Astrocyte of the spinal cord (primary cell): ENCODE data around the gene HTR1D.

Source experiments
- DNase-seq: peaks from one replicate; pipeline ENCODE4 v3.0.0; 2011; ENCODE audit warnings: low read depth, low spot score
- H3K4me3 ChIP-seq: 2 replicates; pipeline ENCODE4 v1.5.1; 2011; ENCODE audit warnings: low read depth, mild to moderate bottlenecking, low read length, moderate library complexity
- CTCF ChIP-seq: IDR thresholded peaks from 2 replicates; pipeline ENCODE4 v1.5.1; 2012; ENCODE audit warnings: low read depth, mild to moderate bottlenecking, low read length, inconsistent platforms
- in situ Hi-C: cut with HindIII; loops from 2 replicates; pipeline ENCODE4 v1.10.0; 2017; ENCODE audit warnings: low sequenced_read_pairs

HTR1D gene

GRCh38 chr1:23216771-23217420 lies 406 bp downstream of the HTR1D start:
- no peak for DNase-seq
- H3K4me3 ChIP-seq: peak overlapping the region; percentile 31
- TF ChIP-seq CTCF: peak; percentile 63
- in situ Hi-C loops: no loop called here

- no peak overlapping the region for H3K4me3 ChIP-seq
- in situ Hi-C loops: no loop called here
- no peak for TF ChIP-seq CTCF
- DNase-seq: no peak
Observed at GRCh38 chr1:23215751-23216449, 1.4 kb downstream of the HTR1D start.

- no peak for DNase-seq
- in situ Hi-C loops: no loop called here
- no peak for TF ChIP-seq CTCF
- no peak overlapping the region for H3K4me3 ChIP-seq
Observed at GRCh38 chr1:23215291-23215690, 2.0 kb downstream of the HTR1D start.

GRCh38 chr1:23214640-23215039 lies 2.7 kb downstream of the HTR1D start:
- in situ Hi-C loops: no loop called here
- no peak for TF ChIP-seq CTCF
- DNase-seq: no peak
- no peak overlapping the region for H3K4me3 ChIP-seq

- no peak for TF ChIP-seq CTCF
- in situ Hi-C loops: no loop called here
- no peak overlapping the region for H3K4me3 ChIP-seq
- DNase-seq: no peak
Observed at GRCh38 chr1:23211955-23212354, 5.3 kb downstream of the HTR1D start.

GRCh38 chr1:23210963-23211362 lies 6.3 kb downstream of the HTR1D start:
- in situ Hi-C loops: no loop called here
- no peak for DNase-seq
- H3K4me3 ChIP-seq: no peak overlapping the region
- no peak for TF ChIP-seq CTCF
